Measurements from ENCODE around the gene IGFALS.
"Not testable (repeated sequence)": the region's sequence is repeated elsewhere in the genome, so short reads cannot be mapped to it uniquely, and the experiment has no call there.

IGFALS gene

DNA sequence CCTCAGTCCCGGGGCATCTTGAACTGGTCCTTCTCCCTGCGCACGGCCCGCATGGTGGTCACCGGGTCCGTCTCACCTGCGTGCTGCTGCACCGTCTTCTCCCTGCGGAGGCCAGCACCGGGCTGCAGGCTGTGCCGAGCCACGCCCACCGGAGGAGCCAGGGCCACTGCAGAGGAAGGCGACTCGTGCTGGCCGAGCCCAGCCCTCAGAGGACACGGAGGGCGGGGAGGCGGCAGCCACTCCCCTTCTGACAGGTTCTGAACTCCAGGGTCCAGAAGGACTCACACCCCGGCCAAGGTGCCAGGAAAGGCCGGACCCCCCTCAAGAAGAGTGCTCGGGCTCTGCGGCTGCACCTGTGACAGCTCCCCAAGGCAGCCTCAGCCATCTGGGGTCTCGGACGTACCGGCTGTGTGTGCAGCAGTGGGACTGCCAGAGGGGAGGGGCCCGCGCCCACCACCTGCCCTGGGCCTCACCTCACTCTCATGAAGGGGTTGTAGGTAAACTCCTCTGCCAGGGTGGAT lies 15.8 kb upstream of the IGFALS start:
- H3K4me3 ChIP-seq (replicated peaks in 1 of 2; ENCODE audit: low read depth in 2 of 2, low read length in 2 of 2), result no peak overlapping the region
- no peak for DNase-seq (ENCODE audit: low read depth in 2 of 2)
- TF ChIP-seq, protein P1, sequence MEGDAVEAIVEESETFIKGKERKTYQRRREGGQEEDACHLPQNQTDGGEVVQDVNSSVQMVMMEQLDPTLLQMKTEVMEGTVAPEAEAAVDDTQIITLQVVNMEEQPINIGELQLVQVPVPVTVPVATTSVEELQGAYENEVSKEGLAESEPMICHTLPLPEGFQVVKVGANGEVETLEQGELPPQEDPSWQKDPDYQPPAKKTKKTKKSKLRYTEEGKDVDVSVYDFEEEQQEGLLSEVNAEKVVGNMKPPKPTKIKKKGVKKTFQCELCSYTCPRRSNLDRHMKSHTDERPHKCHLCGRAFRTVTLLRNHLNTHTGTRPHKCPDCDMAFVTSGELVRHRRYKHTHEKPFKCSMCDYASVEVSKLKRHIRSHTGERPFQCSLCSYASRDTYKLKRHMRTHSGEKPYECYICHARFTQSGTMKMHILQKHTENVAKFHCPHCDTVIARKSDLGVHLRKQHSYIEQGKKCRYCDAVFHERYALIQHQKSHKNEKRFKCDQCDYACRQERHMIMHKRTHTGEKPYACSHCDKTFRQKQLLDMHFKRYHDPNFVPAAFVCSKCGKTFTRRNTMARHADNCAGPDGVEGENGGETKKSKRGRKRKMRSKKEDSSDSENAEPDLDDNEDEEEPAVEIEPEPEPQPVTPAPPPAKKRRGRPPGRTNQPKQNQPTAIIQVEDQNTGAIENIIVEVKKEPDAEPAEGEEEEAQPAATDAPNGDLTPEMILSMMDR (IDR thresholded peaks at IDR 0.05; ENCODE audit: low read depth, low read length), result no peak

DNA sequence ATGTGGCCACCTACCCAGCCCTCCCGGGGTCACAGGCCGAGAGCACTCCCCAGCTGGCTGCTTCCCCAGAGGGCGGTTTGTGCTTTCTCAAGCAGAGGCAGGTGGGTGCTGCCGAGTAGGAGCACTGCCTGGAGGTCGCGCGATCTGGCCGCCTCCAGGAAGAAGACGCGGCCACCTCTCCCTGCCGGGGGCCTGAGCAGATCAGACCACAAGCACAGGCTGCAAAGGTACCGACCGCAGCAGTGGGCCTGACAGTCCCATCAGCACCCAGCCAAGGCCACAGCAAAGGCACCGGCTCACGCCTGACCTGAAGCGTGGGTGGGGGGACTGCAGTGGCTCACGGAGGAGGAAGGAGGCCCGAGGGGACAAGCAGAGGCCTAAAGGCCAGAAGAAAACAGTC lies 15.2 kb upstream of the IGFALS start:
- TF ChIP-seq, protein P1 (IDR thresholded peaks at IDR 0.05; ENCODE audit: low read depth, low read length), result no peak
- H3K4me3 ChIP-seq (replicated peaks in 1 of 2; ENCODE audit: low read depth in 2 of 2, low read length in 2 of 2), result no peak overlapping the region
- no peak for DNase-seq (ENCODE audit: low read depth in 2 of 2)

DNA sequence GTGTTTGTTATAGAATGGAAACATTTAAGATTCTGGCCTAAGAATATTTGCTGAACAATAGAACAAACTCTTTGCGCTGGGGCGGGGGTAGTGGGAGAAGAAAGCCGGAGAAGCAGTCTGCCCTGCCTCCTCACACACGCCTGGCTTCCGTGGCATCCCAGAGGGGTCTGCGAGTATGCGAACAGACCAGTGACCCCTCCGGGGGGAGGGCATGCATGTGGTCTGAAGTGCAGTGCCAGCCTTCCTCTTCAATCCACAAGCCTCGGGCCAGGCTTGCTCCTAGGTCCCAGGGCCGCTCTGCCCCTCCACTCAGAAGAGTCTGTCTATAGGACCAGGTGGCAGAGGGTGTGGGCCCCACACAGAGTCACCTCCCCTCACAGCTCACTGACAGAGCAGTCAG lies 14.1 kb upstream of the IGFALS start:
- DNase-seq (ENCODE audit: low read depth in 2 of 2), result no peak
- TF ChIP-seq, protein P1 (IDR thresholded peaks at IDR 0.05; ENCODE audit: low read depth, low read length), result no peak
- H3K4me3 ChIP-seq (replicated peaks in 1 of 2; ENCODE audit: low read depth in 2 of 2, low read length in 2 of 2), result no peak overlapping the region

DNA sequence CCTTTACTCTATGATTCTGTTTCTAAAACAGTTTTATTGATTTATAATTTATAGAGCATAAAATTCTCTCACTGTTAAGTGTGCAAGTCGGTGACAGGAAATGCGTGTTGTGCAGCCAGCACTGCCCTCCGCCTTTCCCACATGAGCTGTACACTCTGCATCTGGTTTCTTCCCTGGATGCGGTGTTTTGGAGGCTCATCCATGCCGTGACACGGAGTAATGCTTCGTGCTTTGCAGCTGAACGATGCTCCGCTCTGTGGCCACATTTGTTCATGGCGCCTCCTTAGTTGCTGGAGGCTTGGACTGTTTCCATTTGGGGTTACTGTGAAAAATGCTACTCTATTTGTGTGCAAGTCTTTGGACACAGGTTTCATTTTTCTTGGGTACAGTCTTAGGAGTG lies 7.2 kb upstream of the IGFALS start:
- DNase-seq (ENCODE audit: low read depth in 2 of 2), result no peak
- TF ChIP-seq, protein P1 (IDR thresholded peaks at IDR 0.05; ENCODE audit: low read depth, low read length), result no peak
- no peak overlapping the region for H3K4me3 ChIP-seq (replicated peaks in 1 of 2; ENCODE audit: low read depth in 2 of 2, low read length in 2 of 2)

DNA sequence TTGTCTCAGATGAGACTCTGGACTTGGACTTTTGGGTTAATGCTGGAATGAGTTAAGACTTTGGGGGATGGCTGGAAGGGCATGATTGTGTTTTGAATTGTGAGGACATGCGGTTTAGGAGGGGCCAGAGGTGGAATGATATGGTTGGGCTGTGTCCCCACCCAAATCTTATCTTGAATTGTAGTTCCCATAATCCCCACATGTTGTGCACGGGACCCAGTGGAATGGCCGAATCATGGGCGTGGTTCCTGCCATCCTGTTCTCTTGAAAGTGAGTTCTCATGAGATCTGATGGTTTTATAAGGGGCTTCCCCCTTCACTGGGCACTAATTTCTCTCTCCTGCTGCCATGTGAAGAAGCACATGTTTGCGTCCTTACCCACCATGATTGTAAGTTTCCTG lies 5.8 kb upstream of the IGFALS start:
- H3K4me3 ChIP-seq (replicated peaks in 1 of 2; ENCODE audit: low read depth in 2 of 2, low read length in 2 of 2); DNase-seq (ENCODE audit: low read depth in 2 of 2): not testable (repeated sequence)

DNA sequence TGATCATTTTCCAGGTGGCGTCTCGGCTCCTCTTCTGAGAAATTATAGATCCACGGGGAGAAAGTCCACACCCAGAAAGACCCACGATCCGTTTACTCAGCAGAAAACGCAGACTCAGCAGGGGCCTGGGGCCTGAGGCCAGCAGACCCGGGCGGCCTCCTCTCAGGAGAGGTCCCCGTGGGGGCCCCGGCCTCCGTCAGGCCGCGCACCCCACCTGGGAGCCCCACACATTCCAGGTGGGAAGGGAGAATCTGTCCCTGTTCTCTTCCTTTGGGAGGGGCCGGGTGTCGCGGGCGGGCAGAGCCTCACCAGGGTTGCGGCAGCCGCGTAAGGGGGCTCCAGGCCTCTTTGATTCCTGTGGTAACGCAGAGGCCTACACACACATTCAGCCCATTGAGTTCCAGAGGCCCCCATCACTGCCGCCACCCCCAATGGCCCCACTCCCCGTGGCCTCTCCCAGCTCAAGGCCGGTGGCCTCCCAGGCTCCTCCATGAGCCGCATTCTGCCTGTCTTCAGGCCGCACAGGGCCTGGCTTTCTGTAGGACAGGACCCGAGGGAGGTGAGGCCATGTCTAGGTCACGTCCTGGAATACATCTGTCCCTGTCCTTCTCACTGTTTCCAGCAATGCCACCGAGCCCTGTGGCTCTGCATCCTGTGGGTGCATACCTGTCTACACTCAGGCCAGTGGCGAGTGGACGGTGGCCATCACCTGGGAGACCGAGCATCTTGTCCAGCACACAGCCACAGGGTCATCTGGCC lies 1.6 kb upstream of the IGFALS start:
- TF ChIP-seq, protein P1 (IDR thresholded peaks at IDR 0.05; ENCODE audit: low read depth, low read length), result no peak
- no peak overlapping the region for H3K4me3 ChIP-seq (replicated peaks in 1 of 2; ENCODE audit: low read depth in 2 of 2, low read length in 2 of 2)
- DNase-seq (ENCODE audit: low read depth in 2 of 2), result no peak

DNA sequence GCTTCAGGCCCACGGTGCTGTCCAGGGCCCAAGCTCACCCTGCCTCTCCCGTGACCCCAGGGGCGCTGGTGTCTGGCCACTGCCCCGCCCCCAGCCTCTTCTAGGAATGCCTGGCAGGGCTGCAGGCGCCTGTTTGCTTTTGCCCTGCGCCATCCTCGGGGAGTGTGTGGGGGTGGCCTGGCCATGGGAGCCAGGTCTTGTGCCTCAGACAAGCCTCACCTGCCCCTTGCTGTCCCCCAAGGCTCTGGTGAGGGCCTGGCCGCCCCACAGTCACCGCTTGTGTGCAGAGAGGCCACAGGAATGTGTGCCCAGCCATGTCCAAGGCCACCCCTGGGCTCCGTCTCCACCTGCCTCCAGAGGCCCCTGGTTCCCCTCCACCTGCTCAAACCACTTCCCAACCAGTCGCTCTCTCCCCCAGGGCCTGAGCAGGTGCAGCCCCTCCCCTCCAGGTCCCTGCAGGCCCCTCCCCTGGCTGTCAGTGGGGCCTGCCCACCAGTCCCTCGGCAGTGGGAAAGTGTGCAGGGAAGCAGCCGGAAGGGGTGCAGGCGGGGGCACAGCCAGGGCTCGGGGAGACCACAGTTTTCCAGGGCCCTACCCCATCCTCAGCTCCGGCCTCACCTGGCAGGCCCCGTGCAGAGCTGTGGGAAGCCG lies 841 bp upstream of the IGFALS start:
- no peak overlapping the region for H3K4me3 ChIP-seq (replicated peaks in 1 of 2; ENCODE audit: low read depth in 2 of 2, low read length in 2 of 2)
- no peak for DNase-seq (ENCODE audit: low read depth in 2 of 2)
- TF ChIP-seq, protein P1 (IDR thresholded peaks at IDR 0.05; ENCODE audit: low read depth, low read length), result no peak

Data from cardiac fibroblast (primary cell).